Embryonic facial prominence (tissue), 1 donor: ENCODE results near the gene OCA2.
"Not testable (repeated sequence)": the region's sequence is repeated elsewhere in the genome, so short reads cannot be mapped to it uniquely, and the experiment has no call there.

Source experiments
- DNase-seq: peaks from one replicate; pipeline ENCODE4 v3.0.0-alpha.2; 2016; ENCODE audit errors: extremely low spot score

The OCA2 gene

GRCh38 chr15:27730868-27731267, 368.2 kb downstream of the OCA2 start:
- no peak for DNase-seq

- DNase-seq, result no peak
Observed at GRCh38 chr15:27725731-27726130, 373.4 kb downstream of the OCA2 start.

DNA sequence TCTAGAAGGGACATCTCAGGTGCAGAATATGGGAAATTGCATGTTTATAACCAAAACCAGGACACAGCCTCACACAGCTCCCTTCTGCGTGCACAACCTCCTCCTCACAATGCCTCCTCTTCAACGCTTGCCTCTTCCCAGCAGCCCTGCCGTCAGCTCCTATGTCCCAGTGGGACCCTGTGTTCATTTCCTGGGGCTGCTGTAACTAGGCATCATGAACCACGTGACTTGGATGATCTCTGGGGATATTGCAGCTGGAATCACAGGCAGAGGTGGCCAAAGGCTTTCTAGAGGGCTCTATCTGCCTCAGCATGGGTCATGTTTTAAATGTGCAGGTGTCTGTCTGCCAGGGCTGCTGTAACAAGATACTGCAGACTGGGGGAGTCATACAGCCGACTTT, 375.3 kb downstream of the OCA2 start:
- DNase-seq, result no peak

DNA sequence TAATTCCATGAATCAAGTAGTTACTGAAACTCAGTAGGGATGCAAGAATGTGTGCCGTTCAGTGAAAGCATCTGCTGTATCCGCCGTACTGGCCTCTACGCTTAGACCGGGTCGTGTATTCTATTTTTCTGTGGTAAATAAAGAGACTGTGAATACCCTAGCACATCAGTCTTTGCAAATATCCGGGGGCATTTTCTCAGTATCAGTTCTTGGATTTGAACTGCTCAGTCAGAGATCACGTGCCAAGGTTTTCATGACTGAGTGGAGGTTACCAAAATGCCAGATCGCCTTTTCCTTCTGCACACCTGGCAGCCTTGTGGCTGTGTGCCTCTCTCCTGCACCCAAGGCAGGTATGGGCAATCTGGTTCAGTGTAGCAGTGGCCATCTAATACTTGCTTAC, 377.0 kb downstream of the OCA2 start:
- no peak for DNase-seq

GRCh38 chr15:27714675-27715074, 384.4 kb downstream of the OCA2 start:
- no peak for DNase-seq

GRCh38 chr15:27713850-27714249, 385.3 kb downstream of the OCA2 start:
- DNase-seq, result not testable (repeated sequence)

DNA sequence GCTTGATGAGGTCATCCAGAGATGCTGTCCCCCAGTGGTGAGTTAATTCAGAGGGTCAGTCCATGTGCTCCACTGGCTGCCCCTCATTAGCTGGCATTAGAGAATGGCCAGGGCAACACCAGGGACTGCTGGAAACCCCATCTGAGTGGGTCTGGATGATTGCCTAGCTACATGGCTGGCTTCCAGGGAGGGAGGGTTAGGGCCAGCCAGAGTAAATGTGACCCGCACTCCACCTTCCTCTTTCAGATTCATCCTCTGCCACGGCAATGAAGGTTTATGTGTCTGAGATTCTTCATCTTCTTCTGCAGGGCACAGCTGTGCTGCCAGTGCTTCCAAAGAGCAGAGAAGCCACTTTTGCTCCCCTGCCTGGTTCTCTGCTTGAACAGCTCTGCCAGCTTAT, 391.9 kb downstream of the OCA2 start:
- no peak for DNase-seq

GRCh38 chr15:27706300-27706699, 392.8 kb downstream of the OCA2 start:
- no peak for DNase-seq

DNA sequence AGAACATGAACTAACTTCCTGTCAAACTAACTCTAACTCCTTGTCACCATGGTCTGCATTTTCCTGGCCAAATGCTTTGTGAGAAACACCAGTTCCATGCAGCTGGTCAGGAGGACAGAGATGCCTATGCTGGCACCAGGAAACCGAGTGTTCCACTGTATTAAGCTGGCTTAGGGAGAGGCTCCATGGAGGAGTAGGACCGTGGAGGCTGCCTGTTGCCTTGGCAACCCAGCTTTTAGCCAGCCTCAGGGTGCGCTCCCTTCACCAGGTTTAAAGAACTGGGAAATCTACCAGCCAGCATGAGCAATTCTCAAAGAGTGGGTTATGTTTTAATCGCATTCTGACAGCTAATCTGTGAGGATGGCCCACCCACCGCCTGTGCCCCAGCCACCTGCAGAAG, 394.1 kb downstream of the OCA2 start:
- no peak for DNase-seq
